ENCODE measurements around the gene DDX4.

GRCh38 chr5:55750499-55750898 is 12.6 kb downstream of the DDX4 start:
- TF ChIP-seq CTCF (IDR thresholded peaks at IDR 0.05), result no peak
- no peak for TF ChIP-seq POLR2A (IDR thresholded peaks at IDR 0.05)

Data from thyroid gland (tissue), 4 donors.